Measurements from ENCODE around the gene PPP1R13L. TPM values are rescaled to one million over a fixed set of nuclear protein-coding genes. Genes with fewer than 3 reads are reported as not detected.
"Not testable (repeated sequence)": the region's sequence is repeated elsewhere in the genome, so short reads cannot be mapped to it uniquely, and the experiment has no call there.

Gene PPP1R13L
- total RNA-seq, 1 experiment from 2014 or later: 2.9 TPM

GRCh38 chr19:45349126-45349415 is 55.8 kb downstream of the PPP1R13L start:
- DNase-seq (ENCODE audit: extremely low read depth, low read depth): no peak

- DNase-seq (ENCODE audit: extremely low read depth, low read depth): no peak
These were observed 56.3 kb downstream of the PPP1R13L start for GRCh38 chr19:45348367-45349125.

GRCh38 chr19:45347570-45348366 is 57.1 kb downstream of the PPP1R13L start:
- no peak for DNase-seq (ENCODE audit: extremely low read depth, low read depth)

GRCh38 chr19:45346449-45346848 is 58.4 kb downstream of the PPP1R13L start:
- no peak for DNase-seq (ENCODE audit: extremely low read depth, low read depth)

GRCh38 chr19:45345506-45345860 is 59.4 kb downstream of the PPP1R13L start:
- DNase-seq (ENCODE audit: extremely low read depth, low read depth): no peak

- DNase-seq (ENCODE audit: extremely low read depth, low read depth): no peak
These were observed 60.0 kb downstream of the PPP1R13L start for GRCh38 chr19:45344621-45345505.

GRCh38 chr19:45342911-45343310 is 62.0 kb downstream of the PPP1R13L start:
- no peak for DNase-seq (ENCODE audit: extremely low read depth, low read depth)

GRCh38 chr19:45340899-45341453 is 63.9 kb downstream of the PPP1R13L start:
- DNase-seq (ENCODE audit: extremely low read depth, low read depth): no peak

GRCh38 chr19:45340232-45340898 is 64.5 kb downstream of the PPP1R13L start, which contains the start of gene KLC3:
Gene KLC3 (plus strand): TSS chr19:45340750. CDS start chr19:45345542, 4,792 bp downstream.
- no peak for DNase-seq (ENCODE audit: extremely low read depth, low read depth)

- DNase-seq (ENCODE audit: extremely low read depth, low read depth): no peak
These were observed 65.2 kb downstream of the PPP1R13L start for GRCh38 chr19:45339629-45340028.

- no peak for DNase-seq (ENCODE audit: extremely low read depth, low read depth)
These were observed 68.1 kb downstream of the PPP1R13L start for GRCh38 chr19:45336696-45337251.

GRCh38 chr19:45334881-45335280 is 70.0 kb downstream of the PPP1R13L start:
- not testable (repeated sequence) for DNase-seq (ENCODE audit: extremely low read depth, low read depth)

- DNase-seq (ENCODE audit: extremely low read depth, low read depth): no peak
These were observed 71.1 kb downstream of the PPP1R13L start for GRCh38 chr19:45333609-45334303.

- no peak for DNase-seq (ENCODE audit: extremely low read depth, low read depth)
These were observed 73.5 kb downstream of the PPP1R13L start for GRCh38 chr19:45331411-45331810.

Small RNA genes lying within 50 kb of the gene (small RNA-seq; reads per million reads assigned to genes)
- gene MIR6088: 0 reads per million in 2 experiments

Other genes with a start within 250 kb of the PPP1R13L start
- gene NKPD1, start 244.1 kb downstream of the PPP1R13L start, total RNA-seq (2014; rRNA removed; shearing (Covaris generic)): 0.07 TPM in 1 of 2 replicates, not detected in the other
- 5.3 and 5.8 TPM in 2 replicates for gene TRAPPC6A, start 226.8 kb downstream of the PPP1R13L start, total RNA-seq (2014; rRNA removed; shearing (Covaris generic))
- gene BLOC1S3, start 226.3 kb downstream of the PPP1R13L start, total RNA-seq (2014; rRNA removed; shearing (Covaris generic)): 4.0 and 4.2 TPM in 2 replicates
- gene EXOC3L2, start 159.7 kb downstream of the PPP1R13L start, total RNA-seq (2014; rRNA removed; shearing (Covaris generic)): not detected in 2 replicates
- gene MARK4, start 153.8 kb downstream of the PPP1R13L start, total RNA-seq (2014; rRNA removed; shearing (Covaris generic)): 22.4 and 28.1 TPM in 2 replicates
- 0.14 TPM in 1 of 2 replicates, not detected in the other for gene CKM, start 82.2 kb downstream of the PPP1R13L start, total RNA-seq (2014; rRNA removed; shearing (Covaris generic))
- gene KLC3, start 64.3 kb downstream of the PPP1R13L start, total RNA-seq (2014; rRNA removed; shearing (Covaris generic)): 0.87 and 1.0 TPM in 2 replicates
- gene ERCC2, start 34.5 kb downstream of the PPP1R13L start, total RNA-seq (2014; rRNA removed; shearing (Covaris generic)): 11.2 and 12.3 TPM in 2 replicates
- 11.3 and 12.7 TPM in 2 replicates for gene POLR1G, start 1.6 kb upstream of the PPP1R13L start, total RNA-seq (2014; rRNA removed; shearing (Covaris generic))
- gene ERCC1, start 18.8 kb upstream of the PPP1R13L start, total RNA-seq (2014; rRNA removed; shearing (Covaris generic)): 81.5 and 102 TPM in 2 replicates
- gene FOSB, start 62.9 kb upstream of the PPP1R13L start, total RNA-seq (2014; rRNA removed; shearing (Covaris generic)): 1.7 and 1.9 TPM in 2 replicates
- gene RTN2, start 92.0 kb upstream of the PPP1R13L start, total RNA-seq (2014; rRNA removed; shearing (Covaris generic)): 0.79 and 1.6 TPM in 2 replicates
- 1.6 and 2.0 TPM in 2 replicates for gene PPM1N, start 93.4 kb upstream of the PPP1R13L start, total RNA-seq (2014; rRNA removed; shearing (Covaris generic))
- 45.4 and 50.3 TPM in 2 replicates for gene VASP, start 102.4 kb upstream of the PPP1R13L start, total RNA-seq (2014; rRNA removed; shearing (Covaris generic))
- gene OPA3, start 179.7 kb upstream of the PPP1R13L start, total RNA-seq (2014; rRNA removed; shearing (Covaris generic)): 6.0 and 6.3 TPM in 2 replicates
- 0.09 and 0.57 TPM in 2 replicates for gene GPR4, start 197.1 kb upstream of the PPP1R13L start, total RNA-seq (2014; rRNA removed; shearing (Covaris generic))
- 19.1 and 21.4 TPM in 2 replicates for gene EML2, start 234.3 kb upstream of the PPP1R13L start, total RNA-seq (2014; rRNA removed; shearing (Covaris generic))